Osteocyte (in vitro differentiated cells): ENCODE measurements around the gene KIAA0232. TPM values are rescaled to one million over a fixed set of nuclear protein-coding genes. Genes with fewer than 3 reads are reported as not detected.

Source experiments
- DNase-seq: peaks from one replicate; pipeline ENCODE4 v3.0.0; 2021; ENCODE audit warnings: mixed read lengths; ENCODE audit not compliant: unreplicated experiment; ENCODE audit errors: extremely low spot score
- H3K27ac Mint-ChIP-seq: one replicate; pipeline ENCODE4 v1.8.0; 2021; ENCODE audit warnings: mild to moderate bottlenecking, mixed read lengths; ENCODE audit not compliant: unreplicated experiment
- H3K27me3 Mint-ChIP-seq: one replicate; pipeline ENCODE4 v1.8.0; 2021; ENCODE audit warnings: mixed read lengths; ENCODE audit not compliant: unreplicated experiment
- H3K36me3 Mint-ChIP-seq: one replicate; pipeline ENCODE4 v1.8.0; 2021; ENCODE audit warnings: mixed read lengths; ENCODE audit not compliant: unreplicated experiment
- H3K4me1 Mint-ChIP-seq: one replicate; pipeline ENCODE4 v1.8.0; 2021; ENCODE audit warnings: mixed read lengths; ENCODE audit not compliant: unreplicated experiment
- H3K4me3 Mint-ChIP-seq: one replicate; pipeline ENCODE4 v1.8.0; 2021; ENCODE audit warnings: mild to moderate bottlenecking, moderate library complexity, mixed read lengths; ENCODE audit not compliant: unreplicated experiment
- H3K9me3 Mint-ChIP-seq: one replicate; pipeline ENCODE4 v1.8.0; 2021; ENCODE audit warnings: mixed read lengths; ENCODE audit not compliant: unreplicated experiment
- total RNA-seq: library from RNA; stranded (reverse); gene quantifications from 2 replicates; pipeline ENCODE4 v1.2.1, GENCODE V29; 2021
- TF ChIP-seq, protein P1 (sequence below): fragments of 200-600 bp; sonication (generic); IDR thresholded peaks from 2 replicates; pipeline ENCODE4 v1.5.0; 2021; ENCODE audit warnings: antibody characterized with exemption, mild to moderate bottlenecking, moderate library complexity

Gene KIAA0232
- total RNA-seq, 1 donor from 2014 or later, result 27.1 TPM

DNA sequence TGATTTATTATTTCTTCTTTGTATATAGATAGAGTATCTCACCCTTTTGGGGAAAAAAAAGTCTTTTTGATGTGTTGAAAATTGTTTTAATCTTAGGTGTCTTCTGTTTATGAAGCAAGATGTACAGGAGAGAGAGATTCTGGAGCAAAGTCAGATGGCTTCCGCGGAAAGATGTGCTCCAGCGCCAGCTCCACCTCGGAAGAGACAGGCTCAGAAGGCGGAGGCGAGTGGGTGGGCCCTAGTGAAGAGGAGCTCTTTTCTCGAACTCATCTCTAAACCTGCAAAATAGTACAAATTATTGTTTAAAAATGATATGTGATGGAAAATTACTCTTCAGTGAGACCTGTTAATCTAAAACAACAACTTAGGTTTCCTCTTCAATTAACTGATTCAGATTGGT lies 98.2 kb downstream of the KIAA0232 start:
- TF ChIP-seq, protein P1, sequence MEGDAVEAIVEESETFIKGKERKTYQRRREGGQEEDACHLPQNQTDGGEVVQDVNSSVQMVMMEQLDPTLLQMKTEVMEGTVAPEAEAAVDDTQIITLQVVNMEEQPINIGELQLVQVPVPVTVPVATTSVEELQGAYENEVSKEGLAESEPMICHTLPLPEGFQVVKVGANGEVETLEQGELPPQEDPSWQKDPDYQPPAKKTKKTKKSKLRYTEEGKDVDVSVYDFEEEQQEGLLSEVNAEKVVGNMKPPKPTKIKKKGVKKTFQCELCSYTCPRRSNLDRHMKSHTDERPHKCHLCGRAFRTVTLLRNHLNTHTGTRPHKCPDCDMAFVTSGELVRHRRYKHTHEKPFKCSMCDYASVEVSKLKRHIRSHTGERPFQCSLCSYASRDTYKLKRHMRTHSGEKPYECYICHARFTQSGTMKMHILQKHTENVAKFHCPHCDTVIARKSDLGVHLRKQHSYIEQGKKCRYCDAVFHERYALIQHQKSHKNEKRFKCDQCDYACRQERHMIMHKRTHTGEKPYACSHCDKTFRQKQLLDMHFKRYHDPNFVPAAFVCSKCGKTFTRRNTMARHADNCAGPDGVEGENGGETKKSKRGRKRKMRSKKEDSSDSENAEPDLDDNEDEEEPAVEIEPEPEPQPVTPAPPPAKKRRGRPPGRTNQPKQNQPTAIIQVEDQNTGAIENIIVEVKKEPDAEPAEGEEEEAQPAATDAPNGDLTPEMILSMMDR, result no peak
- H3K9me3 Mint-ChIP-seq, result no peaks in the 10 kb centered on the region
- peaks cover 12% of the 10 kb centered on the region for H3K4me1 Mint-ChIP-seq
- no peak overlapping the region for H3K4me3 Mint-ChIP-seq
- no peak overlapping the region for H3K27ac Mint-ChIP-seq
- no peaks in the 10 kb centered on the region for H3K27me3 Mint-ChIP-seq
- peaks cover 50% of the 10 kb centered on the region for H3K36me3 Mint-ChIP-seq
- no peak for DNase-seq

DNA sequence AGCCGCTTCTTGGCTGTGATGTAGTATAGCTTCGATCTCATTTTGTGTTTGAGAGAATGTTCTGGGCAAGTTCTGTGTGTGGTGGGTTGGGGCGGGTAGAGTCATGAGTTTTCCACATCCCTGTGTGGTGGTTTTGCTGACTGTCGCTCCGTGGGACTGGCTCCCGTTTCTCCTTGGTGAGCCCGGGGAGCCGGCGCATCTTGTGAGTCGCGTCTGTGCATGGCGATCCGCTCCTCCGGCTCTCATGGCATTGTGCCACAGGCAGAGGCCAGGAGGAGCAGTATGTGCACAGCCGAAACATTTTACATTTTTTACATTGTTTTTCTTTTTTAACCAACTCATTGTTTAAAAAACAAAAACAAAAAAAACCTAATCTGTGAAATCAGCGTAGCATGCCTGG lies 99.4 kb downstream of the KIAA0232 start:
- no peak for DNase-seq
- TF ChIP-seq, protein P1, result no peak
- Mint-ChIP-seq H3K4me3 (no peak overlapping the region), H3K27me3 (no peaks in the 10 kb centered on the region), H3K36me3 (peaks cover 45% of the 10 kb centered on the region), H3K9me3 (no peaks in the 10 kb centered on the region), H3K4me1 (peaks cover 9% of the 10 kb centered on the region), H3K27ac (no peak overlapping the region)

DNA sequence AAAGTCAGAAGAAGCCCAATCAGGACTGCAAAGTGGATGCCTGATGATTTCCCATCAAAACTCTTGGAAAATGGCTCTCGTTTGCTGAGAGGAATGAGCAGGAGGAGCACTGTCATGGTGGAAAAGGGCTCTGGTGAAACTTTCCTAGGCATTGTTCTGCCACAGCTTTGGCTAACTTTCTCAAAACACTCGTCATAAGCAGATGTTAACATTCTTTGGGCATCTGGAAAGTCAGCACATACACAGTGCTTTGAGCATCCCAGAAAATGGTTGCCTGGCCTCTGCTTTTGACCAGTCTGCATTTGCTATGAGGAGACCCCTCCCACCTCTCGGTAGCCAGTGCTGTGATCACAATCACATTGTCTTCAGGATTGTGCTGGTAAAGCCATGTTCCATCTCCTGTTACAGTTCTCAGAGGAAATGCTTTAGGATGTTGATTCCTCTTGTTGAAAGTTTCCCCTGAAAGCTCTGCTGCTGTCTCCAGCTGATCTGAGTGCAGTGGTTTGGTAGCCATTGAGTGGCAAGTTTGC lies 101.9 kb downstream of the KIAA0232 start:
- Mint-ChIP-seq H3K27ac (no peak overlapping the region), H3K4me1 (peaks cover 14% of the 10 kb centered on the region), H3K36me3 (peaks cover 27% of the 10 kb centered on the region), H3K4me3 (no peak overlapping the region), H3K27me3 (no peaks in the 10 kb centered on the region), H3K9me3 (no peaks in the 10 kb centered on the region)
- TF ChIP-seq, protein P1, result no peak
- DNase-seq, result no peak

DNA sequence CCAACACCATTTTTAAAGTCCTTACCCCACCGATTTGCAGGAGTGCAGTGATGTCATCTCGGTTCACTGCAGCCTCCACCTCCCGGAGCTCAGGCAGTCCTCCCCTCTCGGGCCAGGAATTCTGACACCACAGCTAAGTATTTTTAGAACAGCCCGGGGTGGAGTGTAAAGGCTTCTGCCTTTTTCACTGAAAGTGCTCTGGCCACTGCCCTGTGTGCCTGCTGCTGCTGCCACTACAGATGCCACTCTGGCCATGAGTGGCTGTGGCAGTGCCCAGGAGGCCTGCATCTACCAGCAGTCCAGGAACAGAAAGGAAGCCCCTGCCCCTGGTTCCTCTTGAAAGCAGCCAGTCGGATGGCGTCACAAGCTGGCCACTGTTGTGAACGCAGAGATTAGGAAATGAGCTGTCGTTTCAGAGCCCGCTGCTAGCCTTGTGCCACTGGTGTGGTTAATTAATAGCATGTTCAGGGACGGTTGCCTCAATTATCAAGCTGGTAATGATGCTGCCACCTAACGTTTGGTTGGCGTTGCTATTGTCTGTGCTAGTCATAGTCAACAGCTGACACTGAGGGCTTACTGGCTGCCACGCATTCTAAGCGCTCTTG lies 103.5 kb downstream of the KIAA0232 start:
- DNase-seq, result no peak
- H3K36me3 Mint-ChIP-seq, result peaks cover 19% of the 10 kb centered on the region
- peaks cover 14% of the 10 kb centered on the region for H3K4me1 Mint-ChIP-seq
- peak overlapping the region; percentile 75 for H3K27ac Mint-ChIP-seq
- H3K9me3 Mint-ChIP-seq, result no peaks in the 10 kb centered on the region
- H3K4me3 Mint-ChIP-seq, result no peak overlapping the region
- H3K27me3 Mint-ChIP-seq, result no peaks in the 10 kb centered on the region
- TF ChIP-seq, protein P1, result no peak

DNA sequence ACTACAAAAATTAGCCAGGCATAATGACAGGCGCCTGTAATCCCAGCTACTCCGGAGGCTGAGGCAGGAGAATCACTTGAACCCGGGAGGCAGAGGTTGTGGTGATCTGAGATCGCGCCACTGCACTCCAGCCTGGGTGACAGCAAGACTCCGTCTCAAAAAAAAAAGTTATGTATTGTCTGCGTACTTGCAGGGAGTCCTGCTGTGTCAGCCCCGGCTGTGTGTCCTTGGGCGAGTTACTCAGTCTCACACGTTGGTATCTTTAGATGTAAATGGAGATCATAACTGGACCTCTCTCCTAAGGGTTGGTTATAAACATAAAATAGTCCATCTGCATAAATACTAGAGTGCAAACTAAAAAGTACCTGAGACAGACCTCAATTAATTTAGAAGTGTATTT lies 104.4 kb downstream of the KIAA0232 start:
- Mint-ChIP-seq H3K4me1 (peaks cover 16% of the 10 kb centered on the region), H3K36me3 (peaks cover 15% of the 10 kb centered on the region), H3K27me3 (no peaks in the 10 kb centered on the region), H3K9me3 (no peaks in the 10 kb centered on the region), H3K27ac (no peak overlapping the region), H3K4me3 (no peak overlapping the region)
- no peak for DNase-seq
- TF ChIP-seq, protein P1, result no peak
